Activated effector memory CD4-positive, alpha-beta T cell treated with anti-CD3 and anti-CD28 coated beads, Interleukin-2, amount 50 U/mL, for 16 hours (primary cell): Measurements from ENCODE around the gene IL10.
A peak's percentile ranks its signal among the peaks of the same experiment; 100 is the strongest.
"Not testable (repeated sequence)": the region's sequence is repeated elsewhere in the genome, so short reads cannot be mapped to it uniquely, and the experiment has no call there.

Experiments used
- DNase-seq: peaks from one replicate; pipeline ENCODE4 v3.0.0-alpha.2; 2020

IL10 gene

DNA sequence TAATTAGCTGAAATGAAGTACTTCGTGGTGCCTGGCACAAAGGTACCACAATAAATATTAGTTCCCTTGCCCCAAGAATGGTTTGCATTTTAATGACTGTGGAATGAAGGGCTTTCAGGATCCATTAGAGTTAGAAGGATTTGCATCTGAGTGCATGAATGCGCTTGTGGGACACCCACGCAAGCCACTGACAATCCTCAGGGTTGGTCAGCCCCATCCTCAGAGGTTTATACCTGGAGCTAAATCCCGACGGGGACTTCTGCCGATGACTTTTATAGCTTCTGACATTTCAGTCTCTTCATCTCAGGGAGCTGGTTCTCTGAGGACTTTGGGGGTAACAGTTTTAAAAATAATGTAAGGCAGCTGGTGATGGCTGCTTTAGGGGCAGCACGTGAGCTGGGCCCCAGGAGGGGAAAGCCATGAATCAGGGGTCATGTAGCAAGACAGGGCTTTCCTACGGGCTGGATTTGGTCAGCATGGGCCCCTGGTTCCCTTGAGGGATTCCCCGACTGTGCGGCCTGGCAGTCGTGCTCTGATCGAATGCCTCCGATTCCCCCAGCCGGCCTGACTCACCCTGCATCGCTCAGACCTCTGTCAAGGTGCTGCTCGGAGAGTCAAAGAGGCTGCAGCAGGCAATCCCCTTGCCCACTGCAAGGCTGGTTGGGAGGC, 20.8 kb upstream of the IL10 start:
- DNase-seq = no peak

DNA sequence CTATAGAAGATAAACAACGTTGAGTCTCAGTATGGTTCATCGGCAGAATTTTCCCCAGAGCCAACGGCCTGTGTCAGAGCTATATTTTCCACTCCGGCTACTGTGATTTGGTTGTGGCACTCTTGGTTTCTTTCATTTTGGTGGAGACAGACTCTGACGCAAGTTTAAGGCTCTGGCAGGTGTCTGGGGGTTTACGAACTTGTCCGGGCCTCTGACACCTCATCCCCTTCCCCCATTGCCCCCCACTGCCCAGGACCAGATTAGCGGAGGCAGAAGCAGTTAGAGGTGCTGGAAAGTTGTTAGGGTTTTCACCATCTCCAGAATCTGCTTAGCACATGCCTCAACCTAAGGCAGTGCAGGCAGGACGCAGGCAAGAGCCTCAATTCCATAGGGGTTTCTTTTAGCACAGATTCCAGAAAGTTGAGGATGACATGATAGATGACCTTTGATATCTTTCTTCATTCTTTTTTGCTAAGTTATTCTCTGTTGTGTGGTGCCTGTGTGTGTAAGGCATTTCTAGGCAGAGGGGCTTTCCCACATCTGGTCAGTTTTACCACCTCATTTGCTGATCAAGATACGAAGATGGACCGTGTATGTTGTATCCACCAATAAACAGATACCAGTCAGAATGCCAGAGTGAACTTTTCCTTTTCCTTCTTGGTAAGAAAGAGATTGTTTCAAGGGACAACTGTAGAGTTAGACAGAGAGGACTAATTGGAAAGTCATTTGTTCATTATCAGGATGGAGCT, 18.4 kb upstream of the IL10 start:
- DNase-seq = no peak

DNA sequence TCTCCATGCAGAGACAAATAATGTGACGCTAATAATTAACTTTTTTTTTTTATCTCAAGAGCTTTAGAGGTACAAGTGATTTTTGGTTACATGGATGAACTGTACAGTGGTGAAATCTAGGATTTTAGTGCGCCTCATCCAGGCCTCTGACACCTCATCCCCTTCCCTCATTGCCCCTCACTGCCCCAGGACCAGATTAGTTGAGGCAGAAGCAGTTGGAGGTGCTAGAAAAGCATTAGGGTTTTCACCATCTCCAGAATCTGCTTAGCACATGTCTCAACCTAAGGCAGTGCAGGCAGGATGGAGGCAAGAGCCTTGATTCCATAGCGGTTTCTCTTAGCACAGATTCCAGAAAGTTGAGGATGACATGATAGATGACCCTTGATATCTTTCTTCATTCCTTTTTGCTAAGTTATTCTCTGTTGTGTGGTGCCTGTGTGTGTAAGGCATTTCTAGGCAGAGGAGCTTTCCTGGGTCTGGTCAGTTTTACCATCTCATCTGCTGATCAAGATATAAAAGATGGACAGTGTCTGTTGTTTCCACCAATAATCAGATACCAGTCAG, 16.3 kb upstream of the IL10 start:
- no peak for DNase-seq

DNA sequence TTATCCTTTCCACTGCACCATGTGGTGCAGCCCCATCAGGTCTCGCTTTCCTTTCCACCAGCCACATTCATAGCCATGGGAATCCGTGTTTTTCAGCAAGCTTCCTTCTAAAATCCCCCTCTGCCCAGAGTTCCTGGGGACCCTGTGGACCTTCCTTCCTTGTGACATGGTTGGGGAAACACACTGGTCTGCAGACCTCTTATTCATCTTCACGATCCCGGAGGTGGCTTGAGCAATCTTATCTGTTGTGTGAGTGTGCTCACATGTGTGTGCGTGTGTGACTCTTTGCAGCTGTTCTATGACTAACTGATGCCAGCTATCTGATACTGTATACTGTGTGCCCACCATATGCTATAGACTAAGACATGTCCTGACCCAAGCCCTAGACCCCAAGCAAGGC, 15.6 kb upstream of the IL10 start:
- no peak for DNase-seq

DNA sequence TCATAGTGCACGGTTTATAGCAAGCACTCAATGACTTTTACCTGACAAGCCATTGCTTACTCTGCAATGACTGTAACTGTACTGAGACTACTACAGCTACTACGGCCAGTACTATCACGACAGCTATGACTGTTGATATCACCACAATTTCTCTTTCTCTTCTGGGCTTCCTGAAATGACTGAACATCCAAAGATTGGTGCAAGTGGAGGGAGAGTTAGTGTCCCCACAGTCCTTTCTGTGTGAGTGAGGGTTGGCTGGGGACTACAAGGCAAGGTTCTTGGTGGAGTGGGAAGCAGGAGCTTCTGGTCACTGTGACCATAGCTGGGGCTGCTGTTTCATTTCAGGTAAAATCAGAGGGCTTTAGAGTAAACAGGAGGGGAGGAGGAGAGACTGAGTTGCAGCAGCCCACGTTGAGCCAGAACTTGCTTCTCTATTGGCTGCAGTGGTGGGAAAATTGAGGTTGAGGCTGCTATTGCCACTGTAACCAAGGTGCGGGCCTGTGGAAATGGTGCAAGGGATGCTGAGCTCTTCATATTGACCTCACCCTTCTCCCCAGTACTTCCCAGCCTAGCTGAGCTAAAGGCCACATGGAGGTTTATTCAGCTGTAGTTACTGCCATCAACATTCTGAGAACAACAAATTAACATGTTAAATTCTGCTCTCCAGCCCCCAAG, 14.1 kb upstream of the IL10 start:
- DNase-seq = no peak

DNA sequence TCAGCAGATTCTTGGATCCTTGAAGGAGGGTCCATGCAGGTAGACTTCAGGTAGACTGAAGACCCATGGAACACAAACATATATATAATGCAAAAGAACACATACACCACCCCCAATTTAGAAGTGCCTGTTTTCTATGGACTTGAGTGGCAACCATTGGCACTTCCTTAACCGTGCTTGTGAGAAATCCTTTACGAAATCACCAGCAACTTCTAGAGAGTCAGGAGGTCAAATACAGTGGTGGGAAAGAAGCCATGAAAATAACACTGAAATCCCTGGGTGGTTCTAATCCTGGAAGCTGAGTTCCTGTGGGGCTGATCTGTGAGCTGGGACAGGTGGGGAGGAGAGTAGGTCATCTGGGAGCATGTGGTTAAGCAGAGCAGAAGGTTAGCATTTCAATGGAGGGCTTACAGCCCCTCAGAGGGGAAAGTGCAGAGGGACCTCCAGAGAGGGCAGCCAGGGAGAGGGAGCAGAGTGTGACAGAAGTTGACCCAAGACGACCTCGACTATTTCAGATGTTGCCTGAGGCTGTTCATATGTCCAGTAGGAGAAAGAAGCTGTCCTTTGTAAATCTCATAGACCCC, 13.0 kb upstream of the IL10 start:
- no peak for DNase-seq

DNA sequence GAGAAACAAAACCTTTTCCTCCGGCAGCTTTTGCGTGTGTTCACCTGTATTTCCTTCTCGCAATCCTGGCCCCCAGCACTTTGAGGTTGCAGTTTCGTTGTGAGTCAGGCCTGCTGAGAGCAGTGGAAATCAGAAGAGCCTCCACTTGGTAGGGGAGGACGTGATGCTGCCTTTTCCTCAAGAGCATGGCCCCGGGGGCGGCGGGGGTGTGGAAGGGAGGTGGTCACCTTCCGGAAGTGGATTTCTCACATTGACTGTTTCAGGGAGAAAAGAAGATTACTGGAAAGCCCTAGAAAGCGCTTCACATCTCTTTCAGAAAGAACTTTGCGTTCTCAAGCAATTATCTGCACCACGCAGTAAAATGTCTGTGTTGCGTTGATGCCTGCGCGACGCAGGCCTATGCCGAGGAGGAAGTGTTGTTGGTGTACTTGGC, 12.2 kb upstream of the IL10 start:
- DNase-seq = peak; percentile 94

DNA sequence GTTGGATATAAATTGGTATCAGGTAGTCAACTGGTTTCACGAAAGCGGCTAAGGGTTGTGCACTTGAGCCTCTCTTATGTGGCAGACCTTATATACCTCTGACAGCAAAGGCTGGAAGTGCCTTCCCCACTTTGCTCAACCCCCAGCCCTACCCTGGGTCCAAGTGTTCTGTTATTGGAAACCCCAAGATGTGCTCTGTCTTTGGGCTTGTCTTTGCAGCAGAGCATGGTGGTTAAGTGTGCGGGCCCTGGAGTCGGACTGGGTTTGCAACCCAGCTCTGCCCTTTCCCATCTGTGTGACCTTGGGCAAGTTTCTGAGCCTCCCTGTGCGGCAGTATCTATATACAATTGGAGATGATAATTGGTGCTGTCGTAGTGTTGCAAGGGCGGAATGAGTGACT, 11.2 kb upstream of the IL10 start:
- no peak for DNase-seq

DNA sequence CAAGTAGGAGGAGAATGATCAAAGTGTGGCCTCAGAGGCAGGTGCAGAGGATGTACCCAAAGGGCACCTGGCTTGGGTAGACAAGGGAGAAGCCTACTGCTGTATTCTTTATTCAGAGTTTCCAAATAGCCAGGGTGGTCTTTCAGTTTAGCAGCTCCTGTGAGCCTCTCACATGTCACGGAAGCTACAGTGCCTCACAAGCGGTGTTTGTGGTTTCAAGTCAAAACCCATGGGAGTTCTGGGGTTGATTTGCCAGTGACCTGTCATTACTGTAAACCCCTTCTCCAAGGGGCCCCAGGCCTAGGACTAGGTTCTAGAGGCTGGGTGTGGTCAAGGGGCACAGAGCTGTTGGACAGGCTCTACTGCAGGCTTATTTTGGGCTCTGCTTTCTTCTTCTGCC, 10.2 kb upstream of the IL10 start:
- DNase-seq = no peak

DNA sequence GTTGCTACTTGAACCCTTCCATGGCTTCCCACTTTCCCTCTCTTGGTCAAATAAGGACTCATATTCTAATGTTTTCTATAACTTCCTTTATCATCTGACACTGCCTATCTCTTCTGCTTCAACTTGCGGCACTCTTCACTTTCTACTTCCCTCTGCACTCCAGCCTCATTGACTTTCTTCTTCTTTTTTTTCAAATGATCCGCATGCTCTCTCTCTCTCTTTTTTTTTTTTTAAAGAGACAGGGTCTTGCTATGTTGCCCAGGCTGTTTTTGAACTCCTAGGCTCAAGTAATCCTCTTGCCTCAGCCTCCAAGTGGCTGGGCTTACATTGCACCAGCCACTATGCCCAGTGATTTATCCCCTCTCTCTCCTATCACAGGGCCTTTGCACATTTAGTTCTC, 7.3 kb upstream of the IL10 start:
- DNase-seq = no peak

DNA sequence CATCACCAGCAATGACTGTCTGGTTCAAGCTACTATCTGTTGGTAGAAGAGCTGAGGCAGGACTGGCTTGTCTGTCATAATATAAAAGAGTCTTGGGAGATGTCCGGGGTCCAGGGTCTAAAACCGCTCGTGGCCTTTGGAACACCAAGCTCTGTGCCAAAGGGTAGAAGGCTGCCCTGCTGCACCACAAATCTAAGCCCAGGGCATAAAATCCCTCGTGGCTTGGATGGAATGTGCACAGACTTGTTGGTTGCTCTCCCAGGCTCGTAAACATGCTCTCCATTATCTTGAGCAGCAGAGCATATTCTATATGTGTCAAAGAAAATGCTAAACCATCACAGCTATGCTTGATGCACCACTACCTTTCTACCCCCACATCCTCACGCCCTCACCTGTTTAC, 6.6 kb upstream of the IL10 start:
- DNase-seq = not testable (repeated sequence)

DNA sequence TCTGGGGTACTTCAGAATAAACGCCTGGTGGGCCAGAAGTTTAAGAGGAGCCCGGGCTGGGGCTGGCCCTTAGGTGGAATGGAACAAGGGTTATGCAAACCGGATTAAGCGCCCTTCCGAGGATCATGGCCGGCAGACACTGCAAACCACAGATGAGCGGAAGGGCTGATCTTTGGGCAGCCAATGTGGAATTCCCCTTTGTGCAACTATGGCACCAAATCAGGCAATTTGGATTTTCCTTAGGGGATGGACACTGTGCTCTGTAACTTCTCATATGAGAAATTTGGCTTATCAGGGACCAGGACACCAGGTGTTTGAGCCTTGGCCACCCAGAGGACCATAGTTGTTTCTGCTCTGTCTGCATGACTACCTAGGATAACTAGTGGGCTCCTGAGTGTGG, 5.7 kb upstream of the IL10 start:
- DNase-seq = no peak

DNA sequence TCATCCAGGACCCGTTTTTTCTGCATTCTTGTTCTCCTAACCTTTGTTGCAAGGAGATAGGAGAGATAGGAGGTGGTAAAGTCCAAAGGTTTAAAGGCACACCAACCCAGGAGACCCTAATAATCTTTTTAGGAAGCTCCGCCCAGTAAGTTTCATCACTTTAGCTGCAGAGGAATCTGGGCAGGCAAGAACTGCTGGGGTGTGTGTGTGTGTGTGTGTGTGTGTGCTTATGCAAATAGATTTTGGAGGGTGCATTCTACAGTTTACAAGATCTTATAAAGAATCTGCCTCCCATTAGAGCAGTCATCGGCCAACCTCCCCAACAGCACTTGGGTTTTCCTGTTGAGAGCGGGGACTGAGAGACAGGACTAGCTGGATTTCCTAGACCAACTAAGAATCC, 3.9 kb upstream of the IL10 start:
- no peak for DNase-seq

DNA sequence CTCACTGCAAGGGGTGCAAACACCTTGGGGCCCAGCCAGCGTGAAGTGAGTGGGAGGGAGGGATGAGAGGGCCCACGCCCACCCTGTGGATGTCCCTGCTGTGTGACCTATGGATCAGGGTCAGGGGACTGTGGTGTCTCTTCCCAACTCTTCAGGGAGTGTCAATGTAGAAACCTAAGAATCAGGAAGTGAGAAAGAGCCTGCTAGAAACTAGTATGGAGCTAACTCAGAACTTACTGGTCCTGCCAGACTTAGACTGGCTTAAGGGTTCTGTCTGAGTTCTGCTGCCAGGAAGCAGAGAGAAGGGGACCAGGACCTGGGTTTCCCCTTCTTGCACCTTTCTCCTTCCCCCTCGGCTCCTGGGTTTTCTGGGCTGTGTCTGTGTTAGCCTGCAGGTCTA, 1.8 kb upstream of the IL10 start:
- DNase-seq = no peak

DNA sequence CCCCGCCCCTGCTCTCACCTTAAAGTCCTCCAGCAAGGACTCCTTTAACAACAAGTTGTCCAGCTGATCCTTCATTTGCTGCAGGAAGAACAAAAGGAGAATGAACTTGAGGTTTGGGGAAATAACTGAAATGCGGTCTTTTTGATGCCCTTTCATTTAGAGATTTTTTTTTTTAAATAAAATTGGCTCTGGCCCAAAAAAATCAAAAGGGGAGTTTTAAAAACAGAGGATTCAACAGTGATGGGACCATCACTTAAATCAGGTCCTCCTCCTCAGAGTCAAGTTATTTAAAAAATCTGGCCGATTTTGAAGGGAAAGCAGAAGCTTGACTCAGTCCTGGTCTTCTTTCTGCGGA, 979 bp downstream of the IL10 start:
- DNase-seq = no peak

DNA sequence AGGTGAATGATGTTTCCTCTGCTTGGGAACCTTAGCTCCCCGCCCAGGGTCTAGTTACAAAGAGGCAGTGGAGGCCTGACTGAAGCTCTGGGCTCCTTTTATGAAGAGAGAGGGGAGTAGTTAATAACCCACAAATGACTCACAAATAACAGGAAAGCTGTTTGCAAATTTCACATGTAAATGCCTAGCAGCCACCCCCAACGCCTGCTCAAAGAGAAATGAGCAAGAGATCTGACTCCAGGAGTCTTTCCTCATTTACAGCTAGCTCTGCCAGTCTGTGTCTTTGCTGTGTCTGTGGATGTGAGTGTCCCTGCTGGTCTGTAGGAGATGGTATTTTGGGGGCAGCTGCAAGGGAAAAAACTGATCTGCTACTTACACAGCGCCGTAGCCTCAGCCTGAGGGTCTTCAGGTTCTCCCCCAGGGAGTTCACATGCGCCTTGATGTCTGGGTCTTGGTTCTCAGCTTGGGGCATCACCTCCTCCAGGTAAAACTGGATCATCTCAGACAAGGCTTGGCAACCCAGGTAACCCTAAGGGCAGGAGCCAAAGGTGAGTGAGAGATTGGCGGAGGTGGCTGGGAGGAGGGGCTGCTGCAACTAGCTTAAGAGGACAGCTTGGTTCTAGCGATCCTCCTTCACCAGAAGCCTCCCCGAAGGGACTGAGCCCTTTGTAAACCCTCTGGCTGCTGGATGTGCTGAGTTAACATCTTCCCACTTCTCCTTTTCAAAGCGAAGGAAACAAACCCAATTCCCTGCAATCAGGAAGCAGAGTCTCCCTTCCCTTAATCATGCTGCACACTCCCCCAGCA, 1.6 kb downstream of the IL10 start, which contains the start of gene IL19:
Gene IL19, plus strand, starts transcription at position 243 of the 807 bp plus-strand sequence. CDS start 65,890 bp downstream, outside the sequence.
- peak; percentile 70 for DNase-seq

DNA sequence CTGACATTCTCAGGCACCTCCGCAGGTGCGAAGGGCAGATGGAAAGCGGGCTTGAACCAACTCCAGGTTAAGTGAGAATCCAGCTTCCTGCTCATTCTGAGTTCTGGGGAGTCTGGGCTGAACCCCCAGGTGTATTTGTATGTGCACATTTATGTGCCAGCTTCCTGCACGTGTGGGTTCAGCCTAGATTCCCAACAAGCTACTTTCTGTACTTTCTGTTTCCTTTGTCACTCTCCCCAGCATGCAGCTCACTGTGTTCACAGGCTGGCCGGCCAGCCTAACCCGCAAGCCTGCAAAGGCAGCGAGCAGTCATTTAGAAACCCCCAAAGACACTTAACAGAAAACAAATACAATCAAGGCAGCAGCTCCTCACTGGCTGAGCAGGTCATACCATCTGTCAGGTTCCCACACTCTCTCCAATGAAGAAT, 3.0 kb downstream of the IL10 start:
- DNase-seq = peak; percentile 80

DNA sequence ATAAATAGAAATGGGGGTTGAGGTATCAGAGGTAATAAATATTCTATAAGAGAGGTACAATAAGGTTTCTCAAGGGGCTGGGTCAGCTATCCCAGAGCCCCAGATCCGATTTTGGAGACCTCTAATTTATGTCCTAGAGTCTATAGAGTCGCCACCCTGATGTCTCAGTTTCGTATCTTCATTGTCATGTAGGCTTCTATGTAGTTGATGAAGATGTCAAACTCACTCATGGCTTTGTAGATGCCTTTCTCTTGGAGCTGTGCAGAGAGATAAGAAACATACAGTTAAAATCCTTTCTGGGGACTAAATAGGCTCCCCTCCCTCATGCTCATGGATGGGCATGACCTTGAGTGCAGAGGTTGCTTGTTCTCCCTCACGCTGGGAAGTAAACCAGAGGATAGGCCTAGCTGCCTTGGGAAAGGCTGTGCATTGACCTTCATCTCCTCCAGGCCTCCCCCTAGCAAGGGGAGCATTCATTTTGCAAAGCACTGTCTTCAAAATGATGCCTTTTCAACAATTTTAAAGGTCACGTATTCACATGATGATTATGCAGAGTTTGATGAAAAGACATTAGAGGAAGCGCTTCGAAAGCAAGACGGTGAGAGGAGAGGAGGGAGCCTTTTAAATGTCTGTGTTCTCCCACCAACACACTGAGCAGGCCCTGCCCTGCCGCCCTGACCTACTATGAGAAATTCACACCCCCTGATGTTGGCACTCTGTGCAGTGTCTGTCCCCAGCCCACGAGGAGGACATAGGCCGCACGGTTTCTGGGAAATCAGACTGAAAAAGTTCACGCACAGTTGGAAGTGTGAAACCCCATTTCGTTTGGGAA, 3.6 kb downstream of the IL10 start:
- no peak for DNase-seq

DNA sequence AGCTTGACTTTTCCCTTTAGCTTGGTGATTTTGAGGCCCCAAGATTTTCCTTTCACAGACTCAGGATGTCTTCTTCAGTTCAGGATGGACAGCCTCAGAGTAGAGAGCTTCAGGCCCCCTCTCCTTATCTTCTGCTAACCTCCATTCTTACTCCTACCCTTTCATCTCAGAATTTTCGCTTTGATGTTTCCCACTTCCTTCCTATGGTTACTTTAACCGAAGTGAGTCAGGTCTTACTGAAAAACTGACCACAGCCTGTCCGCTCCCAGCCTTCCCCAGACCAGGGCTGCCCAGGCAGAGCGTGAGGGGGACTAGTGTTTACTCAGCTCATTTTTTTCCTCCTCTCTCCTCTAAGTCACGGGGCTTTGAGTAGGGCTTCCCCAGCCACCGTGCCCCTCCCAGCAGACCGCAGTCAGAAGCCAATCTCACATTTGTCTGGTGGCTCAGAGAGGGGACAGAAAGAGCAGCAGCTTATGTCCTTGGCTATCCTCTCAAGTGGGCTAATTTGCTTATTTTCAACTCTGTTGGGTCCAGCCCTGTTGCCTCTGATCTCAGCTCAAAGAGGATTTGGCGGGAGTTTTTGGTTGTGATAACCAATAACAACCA, 5.9 kb downstream of the IL10 start:
- DNase-seq = peak; percentile 87

DNA sequence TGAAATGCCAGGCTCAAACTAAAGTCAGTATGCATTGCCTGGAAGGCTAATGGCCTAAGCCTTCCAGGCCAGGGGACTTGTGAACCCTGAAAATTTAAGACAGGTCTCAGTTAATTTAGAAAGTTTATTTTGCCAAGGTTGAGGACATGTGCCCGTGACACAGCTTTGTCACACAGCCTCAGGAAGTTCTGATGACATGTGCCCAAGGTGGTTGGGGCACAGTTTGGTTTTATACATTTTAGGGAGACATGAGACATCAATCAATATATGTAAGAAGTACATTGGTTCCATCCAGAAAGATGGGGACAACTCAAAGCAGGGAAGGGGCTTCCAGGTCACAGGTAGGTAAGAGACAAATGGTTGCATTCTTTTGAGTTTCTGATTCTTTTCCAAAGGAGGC, 6.5 kb downstream of the IL10 start:
- DNase-seq = not testable (repeated sequence)

DNA sequence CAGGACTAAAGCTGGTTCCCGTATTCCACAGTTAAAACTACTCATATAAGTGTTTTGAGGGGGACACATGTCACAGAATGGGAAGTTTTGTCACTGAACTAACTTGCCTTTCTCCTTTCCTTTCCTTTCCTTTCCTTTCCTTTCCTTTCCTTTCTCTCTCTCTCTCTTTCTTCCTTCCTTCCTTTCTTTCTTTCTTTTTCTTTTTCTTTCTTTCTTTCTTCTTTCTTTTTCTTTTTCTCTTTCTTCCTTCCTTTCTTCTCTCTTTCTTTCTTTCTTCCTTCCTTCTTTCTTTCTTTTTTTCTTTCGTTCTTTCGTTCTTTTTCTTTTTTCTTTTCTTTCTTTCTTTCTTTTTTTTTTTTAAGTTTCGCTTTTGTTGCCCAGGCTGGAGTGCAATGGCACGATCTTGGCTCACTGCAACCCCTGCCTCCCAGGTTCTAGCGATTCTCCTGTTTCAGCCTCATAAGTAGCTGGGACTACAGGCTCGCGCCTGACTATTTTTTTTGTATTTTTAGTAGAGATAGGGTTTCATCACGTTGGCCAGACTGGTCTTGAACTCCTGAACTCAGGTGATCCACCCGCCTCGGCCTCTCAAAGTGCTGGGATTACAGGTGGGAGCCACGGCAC, 9.4 kb downstream of the IL10 start:
- not testable (repeated sequence) for DNase-seq
